ENCODE measurements around the gene GIPC1.
A peak's percentile ranks its signal among the peaks of the same experiment; 100 is the strongest.

GIPC1 gene

GRCh38 chr19:14434543-14435319 lies 61.2 kb downstream of the GIPC1 start:
- no peak for DNase-seq (ENCODE audit: low spot score)

DNA sequence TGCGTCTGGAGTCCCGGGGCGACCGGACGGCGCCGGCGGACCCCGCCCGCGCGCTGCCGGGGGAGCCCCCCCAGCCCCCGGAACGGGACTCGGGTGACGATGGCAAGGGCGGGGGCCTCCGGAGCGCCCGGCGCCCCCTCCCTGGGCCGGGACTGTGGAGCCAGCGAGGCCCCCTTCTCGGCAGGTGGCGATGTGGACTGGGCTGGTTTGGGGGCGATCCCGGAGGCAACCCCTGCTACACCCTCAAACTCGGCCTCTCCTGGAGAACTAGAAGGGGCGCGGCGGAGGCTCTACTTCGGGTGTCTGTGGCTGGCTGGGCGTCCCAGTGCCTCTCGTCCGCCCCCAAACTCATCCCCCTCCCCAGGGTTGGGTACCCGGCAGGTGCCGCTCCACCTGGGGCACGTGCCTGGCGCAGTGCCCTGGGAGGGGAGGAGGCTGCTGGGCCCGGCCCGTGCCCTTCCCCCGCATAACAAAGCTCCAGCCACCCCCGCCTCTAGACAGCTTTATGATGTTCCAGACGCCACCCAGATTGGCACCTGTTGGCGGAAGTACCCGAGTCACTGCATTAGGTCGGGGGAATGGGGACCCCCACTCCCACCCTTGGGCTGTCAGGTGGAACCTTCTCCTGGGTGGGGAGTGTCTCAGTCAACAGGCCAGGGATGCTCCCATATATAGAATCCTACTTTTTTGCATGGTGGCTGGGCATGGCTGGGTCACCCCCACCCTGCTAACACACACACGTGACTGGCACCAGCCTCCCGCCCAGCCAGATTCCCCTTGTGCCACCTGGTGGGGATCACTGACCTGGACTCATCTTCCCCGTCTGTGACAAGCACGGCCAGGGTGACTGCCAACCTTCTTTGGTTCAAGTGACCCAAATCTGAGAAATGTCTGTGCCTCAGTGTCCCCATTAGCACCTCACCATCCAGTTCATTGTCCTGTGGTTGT lies 62.1 kb downstream of the GIPC1 start:
- DNase-seq (ENCODE audit: low spot score) = peak; percentile 65

- DNase-seq (ENCODE audit: low spot score) = peak; percentile 78
These were observed 63.0 kb downstream of the GIPC1 start, which contains the start of gene PKN1 for GRCh38 chr19:14432791-14433553. Gene PKN1, plus strand, starts transcription at chr19:14433306. Its CDS starts 216 bp downstream, at chr19:14433522.

DNA sequence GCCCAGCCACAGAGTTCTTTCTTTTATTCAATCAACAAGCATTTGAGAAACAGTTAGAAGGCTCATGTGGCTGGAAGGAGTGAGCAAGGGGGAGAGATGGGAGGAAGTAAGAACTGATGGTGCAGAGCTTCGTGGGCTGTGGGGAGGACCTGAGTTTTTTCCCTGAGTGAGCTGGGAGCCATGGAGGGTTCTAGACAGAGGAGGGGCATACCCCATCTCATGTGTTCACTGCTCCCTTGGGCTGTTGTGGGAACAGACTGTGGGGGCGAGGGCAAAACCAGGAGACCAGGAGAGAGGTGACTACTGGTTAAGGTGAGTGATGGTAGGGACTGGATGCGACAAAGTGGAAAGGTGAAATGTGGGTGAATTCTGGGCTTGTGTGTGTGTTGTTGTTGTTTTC lies 65.2 kb downstream of the GIPC1 start:
- no peak for DNase-seq (ENCODE audit: low spot score)

DNA sequence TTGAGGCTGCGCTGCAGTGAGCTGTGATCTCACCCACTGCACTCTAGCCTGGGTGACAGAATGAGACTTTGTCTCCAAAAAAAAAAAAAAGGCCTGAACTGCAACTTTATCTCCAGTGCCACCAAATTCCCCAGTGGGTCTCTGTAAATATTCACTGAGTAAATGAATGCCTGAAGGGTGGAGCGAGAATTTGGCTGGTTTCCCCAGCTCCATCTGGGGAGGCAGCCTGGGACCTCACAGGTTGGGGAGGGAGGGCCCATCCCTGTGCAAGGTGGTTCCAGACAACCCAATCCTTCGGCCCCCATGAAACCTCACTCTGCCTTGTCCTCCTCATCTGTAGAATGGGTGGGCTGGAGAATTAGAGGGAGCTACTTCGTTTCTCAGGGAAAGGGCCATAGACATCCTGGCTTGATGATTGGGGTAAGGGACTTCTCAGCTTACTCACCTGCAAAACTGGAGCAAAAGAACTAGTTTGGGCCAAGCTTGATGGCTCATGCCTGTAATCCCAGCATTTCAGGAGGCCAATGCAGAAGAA lies 67.0 kb downstream of the GIPC1 start:
- no peak for DNase-seq (ENCODE audit: low spot score)
